ENCODE measurements around the gene DBNDD1.

The DBNDD1 gene

GRCh38 chr16:90007015-90007414 lies 12.2 kb downstream of the DBNDD1 start:
- TF ChIP-seq CTCF (IDR thresholded peaks at IDR 0.05), result no peak

- no peak for TF ChIP-seq CTCF (IDR thresholded peaks at IDR 0.05)
These were observed 13.1 kb downstream of the DBNDD1 start for GRCh38 chr16:90005956-90006663.

GRCh38 chr16:90004577-90004976 lies 14.7 kb downstream of the DBNDD1 start:
- TF ChIP-seq CTCF (IDR thresholded peaks at IDR 0.05), result no peak

- TF ChIP-seq CTCF (IDR thresholded peaks at IDR 0.05), result no peak
These were observed 16.5 kb downstream of the DBNDD1 start for GRCh38 chr16:90002759-90003158.

- TF ChIP-seq CTCF (IDR thresholded peaks at IDR 0.05), result no peak
These were observed 17.3 kb downstream of the DBNDD1 start for GRCh38 chr16:90001761-90002503.

- TF ChIP-seq CTCF (IDR thresholded peaks at IDR 0.05), result no peak
These were observed 18.4 kb downstream of the DBNDD1 start for GRCh38 chr16:90000733-90001427.

- TF ChIP-seq CTCF (IDR thresholded peaks at IDR 0.05), result no peak
These were observed 19.3 kb downstream of the DBNDD1 start for GRCh38 chr16:89999831-90000574.

Data from LNCAP (cell line).